Cardiac atrium fibroblast (primary cell): Measurements from ENCODE around the gene KLHDC2. TPM values are rescaled to one million over a fixed set of nuclear protein-coding genes. Genes with fewer than 3 reads are reported as not detected.

Source experiments
- total RNA-seq: library from RNA; depleted of rRNA; stranded (reverse); fragments of >200 nt; gene quantifications from 2 replicates; pipeline ENCODE4 v1.2.3, GENCODE V29; 2015

Gene KLHDC2, protein sequence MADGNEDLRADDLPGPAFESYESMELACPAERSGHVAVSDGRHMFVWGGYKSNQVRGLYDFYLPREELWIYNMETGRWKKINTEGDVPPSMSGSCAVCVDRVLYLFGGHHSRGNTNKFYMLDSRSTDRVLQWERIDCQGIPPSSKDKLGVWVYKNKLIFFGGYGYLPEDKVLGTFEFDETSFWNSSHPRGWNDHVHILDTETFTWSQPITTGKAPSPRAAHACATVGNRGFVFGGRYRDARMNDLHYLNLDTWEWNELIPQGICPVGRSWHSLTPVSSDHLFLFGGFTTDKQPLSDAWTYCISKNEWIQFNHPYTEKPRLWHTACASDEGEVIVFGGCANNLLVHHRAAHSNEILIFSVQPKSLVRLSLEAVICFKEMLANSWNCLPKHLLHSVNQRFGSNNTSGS
- 44.6 and 47.1 TPM in 2 replicates for total RNA-seq

GRCh38 chr14:49767571-49768300, at the start of gene KLHDC2:
Gene KLHDC2, plus strand, starts transcription at chr14:49768153. Its CDS starts 316 bp downstream, at chr14:49768469.

Other genes with a start within 250 kb of the KLHDC2 start
- 11,679 and 13,314 TPM in 2 replicates for gene RPS29, start 181.8 kb upstream of the KLHDC2 start, total RNA-seq
- 4.2 and 11.8 TPM in 2 replicates for gene LRR1, start 169.2 kb upstream of the KLHDC2 start, total RNA-seq
- 144 and 146 TPM in 2 replicates for gene RPL36AL, start 147.5 kb upstream of the KLHDC2 start, total RNA-seq
- 67.7 and 84.1 TPM in 2 replicates for gene MGAT2, start 147.4 kb upstream of the KLHDC2 start, total RNA-seq
- gene DNAAF2, start 132.9 kb upstream of the KLHDC2 start, total RNA-seq: 6.3 and 6.7 TPM in 2 replicates
- 4.5 and 4.9 TPM in 2 replicates for gene POLE2, start 79.9 kb upstream of the KLHDC2 start, total RNA-seq
- 2.5 and 2.6 TPM in 2 replicates for gene KLHDC1, start 75.0 kb upstream of the KLHDC2 start, total RNA-seq
- 15.2 and 30.0 TPM in 2 replicates for gene NEMF, start 84.6 kb downstream of the KLHDC2 start, total RNA-seq
- 49.4 and 59.2 TPM in 2 replicates for gene ARF6, start 124.9 kb downstream of the KLHDC2 start, total RNA-seq